OCI-LY7 (cell line): Measurements from ENCODE around the gene PTPRT. TPM values are rescaled to one million over a fixed set of nuclear protein-coding genes. Genes with fewer than 3 reads are reported as not detected.

Experiments
- BruUV-seq: library from RNA; stranded (reverse); fragments of 400-500 nt; replicated peaks from 2 replicates; lab custom pipeline; 2021; lab: Mats Ljungman, UMichigan
- CTCF ChIA-PET: fragments of 300-600 bp; sonication (Branson Sonifier 250); formaldehyde crosslinking; loops from one replicate; lab custom pipeline; 2022; ENCODE audit warnings: antibody characterized with exemption; ENCODE audit not compliant: unreplicated experiment; lab: Charles Lee
- POLR2A ChIA-PET: fragments of 300-600 bp; sonication (Branson Sonifier 250); formaldehyde crosslinking; loops from one replicate; lab custom pipeline; 2022; ENCODE audit warnings: antibody characterized with exemption; lab: Charles Lee
- DNase-seq: peaks from one replicate; pipeline ENCODE4 v3.0.0-alpha.2; 2015; ENCODE audit warnings: low spot score
- H2AFZ ChIP-seq: fragments of 200-600 bp; sonication (generic), shearing (Covaris generic); 2 replicates; pipeline ENCODE4 v1.6.1; 2014; ENCODE audit warnings: mild to moderate bottlenecking, antibody characterized with exemption, low read length, moderate library complexity
- H3K27ac ChIP-seq: fragments of 200-600 bp; sonication (generic); 2 replicates; pipeline ENCODE4 v1.5.1; 2014; ENCODE audit warnings: mixed run types, low read depth, mild to moderate bottlenecking, moderate library complexity, low read length, inconsistent platforms; ENCODE audit not compliant: poor library complexity, severe bottlenecking
- H3K36me3 ChIP-seq: fragments of 200-600 bp; sonication (generic); 2 replicates; pipeline ENCODE4 v1.6.1; 2014; ENCODE audit warnings: mild to moderate bottlenecking, antibody characterized with exemption, low read length, moderate library complexity, mixed read lengths; ENCODE audit not compliant: insufficient read depth
- H3K4me1 ChIP-seq: fragments of 200-600 bp; sonication (generic); 2 replicates; pipeline ENCODE4 v1.5.1; 2014; ENCODE audit warnings: mild to moderate bottlenecking, low read length; ENCODE audit not compliant: insufficient read depth, poor library complexity, severe bottlenecking
- H3K4me2 ChIP-seq: fragments of 200-600 bp; sonication (generic); 2 replicates; pipeline ENCODE4 v1.6.1; 2014; ENCODE audit warnings: mild to moderate bottlenecking, low read length
- H3K4me3 ChIP-seq: fragments of 200-600 bp; sonication (generic); 2 replicates; pipeline ENCODE4 v1.5.1; 2014; ENCODE audit warnings: mild to moderate bottlenecking, low read depth, low read length; ENCODE audit not compliant: poor library complexity, severe bottlenecking
- H3K79me2 ChIP-seq: fragments of 200-600 bp; sonication (generic); 2 replicates; pipeline ENCODE4 v1.6.1; 2016; ENCODE audit warnings: low read depth, mild to moderate bottlenecking, low read length, moderate library complexity, mixed read lengths; ENCODE audit not compliant: insufficient read depth
- H3K9me2 ChIP-seq: fragments of 200-600 bp; sonication (generic); 2 replicates; pipeline ENCODE4 v1.6.1; 2016; ENCODE audit warnings: mild to moderate bottlenecking, low read length, mixed read lengths; ENCODE audit not compliant: insufficient read depth
- H3K9me3 ChIP-seq: fragments of 200-600 bp; sonication (generic); 2 replicates; pipeline ENCODE4 v1.6.1; 2014; ENCODE audit warnings: mild to moderate bottlenecking, mixed run types, low read length, mixed read lengths
- H4K20me1 ChIP-seq: fragments of 200-600 bp; sonication (generic); 2 replicates; pipeline ENCODE4 v1.6.1; 2014; ENCODE audit warnings: mild to moderate bottlenecking, antibody characterized with exemption, low read length, moderate library complexity, mixed read lengths; ENCODE audit not compliant: insufficient read depth
- EZH2phosphoT487 ChIP-seq: fragments of 200-600 bp; sonication (generic); IDR thresholded peaks from 2 replicates; pipeline ENCODE4 v1.6.1; 2018; ENCODE audit warnings: low read depth, borderline replicate concordance, mild to moderate bottlenecking, mixed run types, antibody characterized with exemption, low read length, moderate library complexity, mixed read lengths
- intact Hi-C: fragments of 100-400 bp; cut with micrococcal nuclease; formaldehyde crosslinking; loops from one replicate; pipeline ENCODE4 v1.10.0; 2022; ENCODE audit not compliant: unreplicated experiment
- total RNA-seq, 2 experiments: library from RNA; depleted of rRNA in 1 of 2; stranded (reverse); fragments of >200 nt in 1 of 2; shearing (Covaris generic) in 1 of 2; gene quantifications; 2 replicates each; pipeline ENCODE4 v1.2.3, GENCODE V29; 2014 to 2022
- TF ChIP-seq, protein P1 (sequence below): fragments of 200-600 bp; sonication (generic); conservative IDR thresholded peaks from 2 replicates; pipeline ENCODE4 v1.5.1; 2014; ENCODE audit warnings: mild to moderate bottlenecking, antibody characterized with exemption, low read length, moderate library complexity, mixed read lengths

Gene PTPRT
- total RNA-seq, 2 experiments from 2014 or later = not detected

DNA sequence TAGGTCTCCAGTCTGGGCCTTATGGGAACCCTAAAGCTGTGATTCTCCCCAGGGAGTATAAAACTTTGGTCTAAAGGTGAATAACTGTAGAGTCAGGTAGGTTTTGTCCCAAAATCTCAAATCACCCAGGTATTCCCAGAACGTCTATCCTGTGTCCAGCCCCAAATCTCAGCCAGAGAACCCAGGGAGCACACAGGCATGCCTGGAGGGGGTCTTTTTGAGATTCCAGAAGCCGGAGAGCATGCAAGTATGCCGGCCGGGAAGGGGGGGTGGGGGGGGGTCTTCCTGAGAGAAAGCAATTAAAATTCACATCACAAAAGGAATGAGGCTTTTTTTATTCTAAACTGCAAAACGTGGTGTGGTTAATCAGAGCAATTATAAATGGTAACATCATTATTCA is 210.0 kb downstream of the PTPRT start:
- H4K20me1 ChIP-seq = no peaks in the 10 kb centered on the region
- H3K4me1 ChIP-seq = no peaks in the 10 kb centered on the region
- no peaks in the 10 kb centered on the region for H3K9me2 ChIP-seq
- no peak overlapping the region for H3K27ac ChIP-seq
- BruUV-seq = no TSS peak
- no peak overlapping the region for H3K4me3 ChIP-seq
- no peaks in the 10 kb centered on the region for H3K9me3 ChIP-seq
- POLR2A ChIA-PET = no interaction called here
- no peaks in the 10 kb centered on the region for H3K79me2 ChIP-seq
- no peaks in the 10 kb centered on the region for H3K36me3 ChIP-seq
- H3K4me2 ChIP-seq = no peak overlapping the region
- TF ChIP-seq EZH2phosphoT487 = no peak
- TF ChIP-seq, protein P1, sequence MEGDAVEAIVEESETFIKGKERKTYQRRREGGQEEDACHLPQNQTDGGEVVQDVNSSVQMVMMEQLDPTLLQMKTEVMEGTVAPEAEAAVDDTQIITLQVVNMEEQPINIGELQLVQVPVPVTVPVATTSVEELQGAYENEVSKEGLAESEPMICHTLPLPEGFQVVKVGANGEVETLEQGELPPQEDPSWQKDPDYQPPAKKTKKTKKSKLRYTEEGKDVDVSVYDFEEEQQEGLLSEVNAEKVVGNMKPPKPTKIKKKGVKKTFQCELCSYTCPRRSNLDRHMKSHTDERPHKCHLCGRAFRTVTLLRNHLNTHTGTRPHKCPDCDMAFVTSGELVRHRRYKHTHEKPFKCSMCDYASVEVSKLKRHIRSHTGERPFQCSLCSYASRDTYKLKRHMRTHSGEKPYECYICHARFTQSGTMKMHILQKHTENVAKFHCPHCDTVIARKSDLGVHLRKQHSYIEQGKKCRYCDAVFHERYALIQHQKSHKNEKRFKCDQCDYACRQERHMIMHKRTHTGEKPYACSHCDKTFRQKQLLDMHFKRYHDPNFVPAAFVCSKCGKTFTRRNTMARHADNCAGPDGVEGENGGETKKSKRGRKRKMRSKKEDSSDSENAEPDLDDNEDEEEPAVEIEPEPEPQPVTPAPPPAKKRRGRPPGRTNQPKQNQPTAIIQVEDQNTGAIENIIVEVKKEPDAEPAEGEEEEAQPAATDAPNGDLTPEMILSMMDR = no peak
- intact Hi-C loops = no loop called here
- H2AFZ ChIP-seq = no peak overlapping the region
- CTCF ChIA-PET = no interaction called here
- no peak for DNase-seq

DNA sequence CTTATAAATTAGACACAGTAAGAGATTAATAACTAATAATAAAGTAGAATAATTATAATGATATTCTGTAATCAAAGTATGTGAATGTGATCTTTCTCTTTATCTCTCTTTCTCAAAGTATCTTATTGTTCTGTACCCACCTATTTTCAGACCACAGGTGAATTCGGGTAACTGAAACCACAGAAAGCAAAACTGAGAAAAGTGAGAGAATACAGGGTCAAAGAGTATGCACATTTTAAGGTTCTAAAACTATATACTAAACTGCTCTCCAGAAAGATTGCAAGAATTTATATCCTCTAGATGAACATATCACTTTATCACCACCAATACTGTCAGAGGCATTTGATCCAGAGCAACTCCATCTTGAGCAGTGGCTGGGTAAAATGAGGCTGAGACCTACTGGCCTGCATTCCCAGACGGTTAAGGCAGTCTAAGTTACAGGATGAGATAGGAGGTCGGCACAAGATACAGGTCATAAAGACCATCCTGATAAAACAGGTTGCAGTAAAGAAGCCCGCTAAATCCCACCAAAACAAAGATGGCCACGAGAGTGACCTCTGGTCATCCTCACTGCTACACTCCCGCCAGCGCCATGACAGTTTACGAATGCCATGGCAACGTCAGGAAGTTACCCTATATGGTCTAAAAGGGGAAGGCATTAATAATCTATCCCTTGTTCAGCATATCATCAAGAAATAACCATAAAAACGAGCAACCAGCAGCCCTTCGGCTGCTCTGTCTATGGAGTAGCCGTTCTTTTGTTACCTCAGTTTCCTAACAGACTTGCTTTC is 211.3 kb downstream of the PTPRT start:
- intact Hi-C loops = no loop called here

DNA sequence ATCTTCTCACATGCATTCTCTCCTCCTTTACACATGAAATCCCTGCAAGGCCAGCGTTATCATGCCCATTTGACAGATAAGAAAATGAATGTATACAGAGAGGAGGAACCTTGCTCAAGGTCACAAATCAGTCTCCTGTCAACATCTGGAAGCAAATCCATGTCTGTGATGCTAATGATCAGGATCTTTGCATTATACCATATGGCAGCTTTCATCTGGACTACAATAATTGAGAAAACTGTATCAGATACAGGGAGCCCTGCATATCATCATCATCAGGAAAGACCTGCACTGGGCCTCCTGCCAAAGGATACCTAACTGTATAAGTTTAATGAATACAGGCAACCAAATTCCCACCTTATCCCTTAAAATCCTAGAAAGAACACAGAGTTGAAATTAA is 213.7 kb downstream of the PTPRT start:
- no peaks in the 10 kb centered on the region for H4K20me1 ChIP-seq
- ChIA-PET CTCF (no interaction called here), POLR2A (no interaction called here)
- intact Hi-C loops = no loop called here
- no peak overlapping the region for H2AFZ ChIP-seq
- BruUV-seq = no TSS peak
- no peak for DNase-seq
- H3K4me2 ChIP-seq = no peak overlapping the region
- no peaks in the 10 kb centered on the region for H3K4me1 ChIP-seq
- H3K27ac ChIP-seq = no peak overlapping the region
- H3K4me3 ChIP-seq = no peak overlapping the region
- no peak for TF ChIP-seq EZH2phosphoT487
- TF ChIP-seq, protein P1 = no peak
- H3K9me2 ChIP-seq = no peaks in the 10 kb centered on the region
- H3K9me3 ChIP-seq = no peaks in the 10 kb centered on the region
- no peaks in the 10 kb centered on the region for H3K79me2 ChIP-seq
- H3K36me3 ChIP-seq = no peaks in the 10 kb centered on the region

More for the DNA sequence above, 211.3 kb downstream of the PTPRT start:
- DNase-seq = no peak
- no peaks in the 10 kb centered on the region for H4K20me1 ChIP-seq
- no peak overlapping the region for H3K4me3 ChIP-seq
- H3K9me2 ChIP-seq = no peaks in the 10 kb centered on the region
- TF ChIP-seq, protein P1 = no peak
- no peak for TF ChIP-seq EZH2phosphoT487
- no peaks in the 10 kb centered on the region for H3K4me1 ChIP-seq
- no peaks in the 10 kb centered on the region for H3K36me3 ChIP-seq
- no peak overlapping the region for H3K27ac ChIP-seq
- H3K9me3 ChIP-seq = no peaks in the 10 kb centered on the region
- H3K79me2 ChIP-seq = no peaks in the 10 kb centered on the region
- POLR2A ChIA-PET = no interaction called here
- H2AFZ ChIP-seq = no peak overlapping the region
- BruUV-seq = no TSS peak
- H3K4me2 ChIP-seq = no peak overlapping the region
- CTCF ChIA-PET = no interaction called here
